Osteoblast (primary cell): ENCODE data around the gene PFKL. TPM values are rescaled to one million over a fixed set of nuclear protein-coding genes. Genes with fewer than 3 reads are reported as not detected.
A peak's percentile ranks its signal among the peaks of the same experiment; 100 is the strongest.

Experiments
- DNase-seq: peaks from one replicate; pipeline ENCODE4 v3.0.0; 2011; ENCODE audit warnings: low spot score, mixed read lengths; ENCODE audit not compliant: insufficient read length; ENCODE audit errors: missing footprints
- H2AFZ ChIP-seq: 2 replicates; pipeline ENCODE4 v1.6.0; 2011; ENCODE audit warnings: mild to moderate bottlenecking, low read length
- H3K27ac ChIP-seq: 2 replicates; pipeline ENCODE4 v1.5.1; 2011; ENCODE audit warnings: mild to moderate bottlenecking, low read depth, low read length, moderate library complexity
- H3K27me3 ChIP-seq: 2 replicates; pipeline ENCODE4 v1.6.0; 2012; ENCODE audit warnings: mild to moderate bottlenecking, control low read depth, inconsistent platforms, low read length, moderate library complexity; ENCODE audit not compliant: insufficient read depth
- H3K36me3 ChIP-seq: 2 replicates; pipeline ENCODE4 v1.5.1; 2011; ENCODE audit warnings: mild to moderate bottlenecking, low read length, control low read depth, moderate library complexity; ENCODE audit not compliant: insufficient read depth
- H3K4me1 ChIP-seq: 2 replicates; pipeline ENCODE4 v1.5.1; 2011; ENCODE audit warnings: mild to moderate bottlenecking, low read length, control low read depth, moderate library complexity; ENCODE audit not compliant: insufficient read depth
- H3K4me2 ChIP-seq: 2 replicates; pipeline ENCODE4 v1.6.0; 2011; ENCODE audit warnings: mild to moderate bottlenecking, low read length; ENCODE audit not compliant: insufficient read depth
- H3K4me3 ChIP-seq: fragments of 200-600 bp; sonication (generic); 3 replicates; pipeline ENCODE4 v1.5.1; 2012; ENCODE audit warnings: mild to moderate bottlenecking, low read length, inconsistent platforms; ENCODE audit not compliant: insufficient read depth
- H3K79me2 ChIP-seq: 2 replicates; pipeline ENCODE4 v1.6.0; 2012; ENCODE audit warnings: mild to moderate bottlenecking, low read length, control low read depth, inconsistent platforms; ENCODE audit not compliant: insufficient read depth
- H3K9me3 ChIP-seq: 2 replicates; pipeline ENCODE4 v1.5.1; 2011; ENCODE audit warnings: low read depth, low read length, control low read depth
- H4K20me1 ChIP-seq: 2 replicates; pipeline ENCODE4 v1.6.0; 2012; ENCODE audit warnings: mild to moderate bottlenecking, low read length, control low read depth; ENCODE audit not compliant: insufficient read depth
- CTCF ChIP-seq: IDR thresholded peaks from 2 replicates; pipeline ENCODE4 v1.5.1; 2011; ENCODE audit warnings: mild to moderate bottlenecking, low read depth, low read length, moderate library complexity; ENCODE audit errors: extremely low read depth
- total RNA-seq: library from RNA; depleted of rRNA; stranded (reverse); fragments of >200 nt; gene quantifications from 2 replicates; pipeline ENCODE4 v1.2.3, GENCODE V29; 2012

The PFKL gene
- total RNA-seq, 1 donor: 114 TPM

DNA sequence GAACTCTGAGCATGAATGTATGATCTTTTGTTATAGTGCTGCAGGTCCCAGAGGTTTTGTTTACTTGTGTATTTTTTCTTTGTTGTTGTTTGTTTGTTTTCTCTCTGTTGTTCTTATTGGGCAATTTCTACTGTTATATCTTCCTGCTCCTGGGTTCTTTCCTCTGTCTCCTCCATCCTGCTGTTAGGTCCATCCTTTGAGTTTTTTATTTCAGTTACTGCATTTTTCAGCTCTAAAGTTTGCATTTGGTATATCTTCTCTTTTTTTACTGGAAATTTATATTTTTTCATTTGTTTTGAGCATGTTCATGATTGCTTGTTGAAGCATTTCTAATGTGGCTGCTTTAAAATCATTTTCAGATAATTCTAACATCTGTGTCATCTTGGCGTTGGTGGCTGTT is 63.4 kb downstream of the PFKL start:
- Histone ChIP-seq H3K9me3 (no peaks in the 10 kb centered on the region), H3K4me1 (no peaks in the 10 kb centered on the region), H3K27me3 (no peaks in the 10 kb centered on the region), H3K27ac (no peak overlapping the region), H4K20me1 (no peaks in the 10 kb centered on the region), H3K4me3 (no peak overlapping the region), H2AFZ (no peak overlapping the region), H3K79me2 (no peaks in the 10 kb centered on the region), H3K4me2 (no peak overlapping the region), H3K36me3 (no peaks in the 10 kb centered on the region)
- no peak for DNase-seq
- TF ChIP-seq CTCF: no peak

DNA sequence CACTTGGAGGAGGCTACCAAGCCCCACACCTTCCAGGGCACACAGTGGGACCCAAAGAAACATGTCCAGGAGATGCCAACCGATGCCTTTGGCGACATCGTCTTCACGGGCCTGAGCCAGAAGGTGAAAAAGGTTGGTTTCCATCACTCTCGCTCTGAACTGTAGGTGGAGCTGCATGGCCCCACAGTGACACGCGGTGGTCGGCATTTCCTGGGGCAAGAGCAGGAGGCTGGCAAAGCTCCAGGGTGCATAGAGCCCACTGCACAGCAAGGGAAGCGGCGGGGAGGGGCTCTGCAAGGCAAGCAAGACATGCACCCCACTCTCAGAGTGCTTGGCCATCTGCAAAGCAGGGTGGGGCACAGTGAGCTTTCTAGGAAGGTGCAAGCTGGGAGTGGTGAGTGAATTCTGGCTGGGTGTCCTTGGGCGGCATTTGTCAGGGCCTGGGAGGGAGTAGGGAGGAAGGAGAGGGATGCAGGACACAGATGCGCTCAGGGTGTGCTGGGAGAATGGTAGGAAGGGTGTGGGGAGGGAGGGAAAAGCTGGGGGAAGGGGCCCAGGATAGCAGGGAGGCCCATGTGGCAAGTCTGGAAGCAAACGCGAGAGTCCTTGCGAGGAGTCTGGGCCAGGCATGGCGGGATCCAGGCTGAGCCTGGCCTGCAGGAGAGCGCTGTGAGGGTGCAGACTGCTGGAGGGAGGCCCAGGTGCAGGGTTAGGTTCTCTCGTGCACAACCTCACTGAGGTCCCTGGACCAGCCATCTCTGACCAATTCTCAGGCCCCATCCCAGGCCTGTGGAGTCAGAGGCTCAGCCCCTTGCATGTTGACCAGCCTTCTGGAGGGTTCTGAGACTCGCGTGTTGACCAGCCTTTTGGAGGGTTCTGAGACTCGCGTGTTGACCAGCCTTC is 64.5 kb downstream of the PFKL start:
- no peak for TF ChIP-seq CTCF
- Histone ChIP-seq H3K4me2 (no peak overlapping the region), H4K20me1 (no peaks in the 10 kb centered on the region), H3K27ac (no peak overlapping the region), H3K79me2 (no peaks in the 10 kb centered on the region), H3K27me3 (no peaks in the 10 kb centered on the region), H3K9me3 (no peaks in the 10 kb centered on the region), H3K4me3 (no peak overlapping the region), H2AFZ (no peak overlapping the region), H3K36me3 (no peaks in the 10 kb centered on the region), H3K4me1 (no peaks in the 10 kb centered on the region)
- DNase-seq: peak; percentile 47

- Histone ChIP-seq H3K4me3 (no peak overlapping the region), H3K9me3 (no peaks in the 10 kb centered on the region), H3K4me1 (no peaks in the 10 kb centered on the region), H3K4me2 (no peak overlapping the region), H2AFZ (no peak overlapping the region), H3K79me2 (no peaks in the 10 kb centered on the region), H3K27ac (no peak overlapping the region), H3K27me3 (no peaks in the 10 kb centered on the region), H3K36me3 (no peaks in the 10 kb centered on the region), H4K20me1 (no peaks in the 10 kb centered on the region)
- no peak for TF ChIP-seq CTCF
- DNase-seq: peak; percentile 41
These were observed 65.6 kb downstream of the PFKL start for GRCh38 chr21:44365251-44365966.
